Dedifferentiated amniotic fluid mesenchymal stem cell (primary cell): ENCODE measurements around the gene TBX15.

Source experiments
- DNase-seq: peaks from one replicate; pipeline ENCODE4 v3.0.0-alpha.2; 2016; ENCODE audit errors: extremely low spot score

Gene TBX15

GRCh38 chr1:118988186-118989005 is at the start of gene TBX15:
Gene TBX15 (minus strand): TSS chr1:118988343. CDS start chr1:118987795, 548 bp downstream.
- DNase-seq: no peak

DNA sequence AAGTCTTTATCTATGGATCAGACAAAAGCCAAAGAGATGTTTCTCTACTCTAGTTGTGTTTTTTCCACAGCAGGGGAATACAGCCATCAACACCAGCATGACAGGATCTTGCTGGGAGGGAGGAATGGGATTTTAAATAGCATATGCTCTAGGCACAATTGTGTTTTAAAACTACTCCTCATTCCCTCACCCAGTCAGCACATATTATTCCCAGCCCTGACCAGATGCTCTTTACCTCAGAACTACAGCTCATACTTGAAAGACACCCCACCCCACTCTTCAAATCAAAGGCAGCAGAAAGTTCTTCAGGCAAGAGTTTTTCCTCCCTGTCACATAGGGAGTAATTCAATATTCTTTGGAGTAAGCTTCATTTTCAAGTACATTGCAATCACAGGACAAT is 46.2 kb upstream of the TBX15 start:
- DNase-seq: no peak

- DNase-seq: no peak
Measured at GRCh38 chr1:119032986-119033385, 44.8 kb upstream of the TBX15 start.

DNA sequence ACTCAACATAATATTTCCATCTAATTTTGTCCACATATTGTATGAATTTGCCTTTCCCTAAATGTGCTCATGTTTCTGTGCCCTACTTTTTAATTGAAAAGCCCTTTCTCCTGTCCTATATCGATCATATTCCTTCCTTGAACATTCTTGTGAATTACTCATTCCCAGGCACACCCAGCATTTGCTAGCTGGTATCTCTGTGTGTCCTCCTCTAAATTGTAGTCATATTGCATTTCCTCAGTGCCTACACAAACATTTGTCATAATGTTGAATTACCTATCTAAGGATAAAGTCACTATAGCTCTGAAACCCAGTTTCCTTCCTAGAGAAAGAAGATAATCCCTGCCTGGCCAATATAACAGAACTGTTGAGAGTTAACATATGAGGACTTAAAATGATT is 39.6 kb upstream of the TBX15 start:
- no peak for DNase-seq

GRCh38 chr1:119026956-119027355 is 38.8 kb upstream of the TBX15 start:
- DNase-seq: no peak

DNA sequence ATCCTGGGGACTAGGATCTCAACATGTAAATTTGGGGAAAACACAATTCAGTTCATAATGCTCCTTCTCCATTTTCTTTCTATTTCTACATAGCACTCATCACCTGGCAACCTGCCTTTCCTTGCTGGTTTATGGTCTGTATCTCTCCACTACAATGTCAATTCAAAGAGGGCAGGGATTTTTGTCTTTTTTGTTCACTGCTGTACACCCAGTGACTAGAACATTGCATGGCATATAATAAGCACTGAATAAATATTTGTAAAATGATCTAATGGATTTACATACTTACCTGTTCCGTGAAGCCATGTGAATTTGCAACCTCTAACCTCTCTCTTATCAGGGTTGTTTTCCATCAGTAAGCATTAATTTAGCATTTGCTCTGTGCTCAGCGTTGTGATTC is 27.4 kb upstream of the TBX15 start:
- DNase-seq: no peak

- no peak for DNase-seq
Measured at GRCh38 chr1:119012383-119012782, 24.2 kb upstream of the TBX15 start.

DNA sequence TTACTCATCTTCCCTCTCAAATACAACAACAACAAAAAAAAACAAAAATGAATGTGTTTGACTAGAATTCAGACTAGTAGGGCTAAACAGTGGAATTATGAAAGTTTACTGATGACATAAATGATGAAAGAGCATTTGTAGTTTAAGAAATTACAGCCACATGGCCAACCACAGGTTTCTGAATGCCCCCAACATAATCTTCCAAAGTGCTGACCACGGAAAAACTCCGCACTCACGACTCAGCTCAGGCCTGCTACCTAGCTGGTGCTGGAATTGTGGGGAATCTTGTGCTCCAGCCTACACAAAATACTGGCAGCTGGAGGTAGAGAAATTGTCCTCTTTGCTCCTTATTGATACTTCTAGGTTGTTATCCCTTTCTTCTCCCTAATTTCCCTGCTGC is 23.6 kb upstream of the TBX15 start:
- no peak for DNase-seq

DNA sequence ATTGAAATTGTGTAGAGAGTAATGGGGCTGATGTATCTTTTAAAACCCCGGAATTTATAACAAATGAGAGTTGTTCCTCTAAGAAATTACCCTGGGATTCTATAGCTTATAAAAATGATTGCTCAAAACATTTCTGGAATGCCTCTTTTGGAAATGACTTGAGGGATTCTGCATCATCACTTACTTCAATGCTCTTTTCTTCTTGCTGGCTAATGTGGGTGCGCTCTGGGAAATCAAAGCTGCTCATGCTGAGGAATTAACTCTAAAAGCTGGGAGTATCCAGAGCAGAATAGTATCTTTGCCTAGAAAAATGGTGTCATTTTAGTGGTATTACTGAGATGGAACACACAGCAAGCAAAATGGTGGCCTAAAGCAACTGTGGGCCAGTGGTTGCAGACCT is 23.0 kb upstream of the TBX15 start:
- no peak for DNase-seq

- DNase-seq: no peak
Measured at GRCh38 chr1:119010201-119010600, 22.1 kb upstream of the TBX15 start.

- DNase-seq: no peak
Measured at GRCh38 chr1:119009312-119009655, 21.1 kb upstream of the TBX15 start.

GRCh38 chr1:119008483-119009311 is 20.6 kb upstream of the TBX15 start:
- DNase-seq: peak; percentile 43

- DNase-seq: no peak
Measured at GRCh38 chr1:119007670-119008482, 19.7 kb upstream of the TBX15 start.

GRCh38 chr1:119007339-119007669 is 19.2 kb upstream of the TBX15 start:
- no peak for DNase-seq

GRCh38 chr1:119006406-119007279 is 18.5 kb upstream of the TBX15 start:
- DNase-seq: no peak

- no peak for DNase-seq
Measured at GRCh38 chr1:119005724-119006405, 17.7 kb upstream of the TBX15 start.

- DNase-seq: no peak
Measured at GRCh38 chr1:119004781-119005180, 16.6 kb upstream of the TBX15 start.

GRCh38 chr1:119004129-119004527 is 16.0 kb upstream of the TBX15 start:
- DNase-seq: no peak

GRCh38 chr1:119003413-119004128 is 15.4 kb upstream of the TBX15 start:
- DNase-seq: no peak

DNA sequence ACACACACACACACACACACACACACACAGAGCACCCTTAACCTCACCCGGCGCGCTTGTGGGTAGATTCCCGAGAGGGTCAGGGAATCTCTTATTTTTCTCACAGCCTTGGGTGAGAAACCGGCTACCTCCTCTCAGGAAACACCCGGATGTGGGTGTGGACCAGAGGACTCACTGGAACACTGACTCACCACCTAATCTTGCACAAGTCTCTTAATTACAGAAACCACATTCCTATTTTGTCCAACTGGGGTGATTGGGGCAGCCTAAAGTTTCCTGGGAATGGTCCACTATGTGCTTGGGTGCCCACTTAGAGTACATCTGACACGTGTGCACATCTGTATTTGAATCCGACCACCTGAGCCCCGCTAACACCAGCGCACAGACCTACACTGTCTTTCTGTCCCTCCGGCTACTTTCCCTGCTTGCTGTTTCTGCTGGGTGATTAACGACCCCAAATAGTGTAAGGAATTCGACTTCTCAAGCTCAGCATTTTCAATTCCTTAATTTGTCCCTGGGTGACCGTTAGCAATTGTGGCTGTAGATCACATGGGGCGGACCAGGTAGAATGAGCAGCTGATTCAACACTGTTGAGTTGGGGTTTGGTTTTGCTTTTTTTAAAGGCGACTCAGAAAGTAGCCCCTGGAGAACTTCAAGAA is 14.0 kb upstream of the TBX15 start:
- DNase-seq: no peak
